ENCODE data around the gene KLHL2. TPM values are rescaled to one million over a fixed set of nuclear protein-coding genes. Genes with fewer than 3 reads are reported as not detected.

Gene KLHL2
- total and polyA plus RNA-seq, 2 donors (not counting 3 experiments of a cell fraction or from before 2014, with no cell fraction given) = 9.9 to 22.1 TPM

- Histone ChIP-seq H3K9me3 (replicated peaks; ENCODE audit: control insufficient read depth, insufficient read depth, low read length) (no peaks in the 10 kb centered on the region), H3K79me2 (ENCODE audit: control insufficient read depth, insufficient read depth, low read length) (no peaks in the 10 kb centered on the region), H3K9ac (replicated peaks; ENCODE audit: extremely low read depth, insufficient read depth, low read length) (no peak overlapping the region), H3K4me2 (ENCODE audit: insufficient read depth, low read length) (no peak overlapping the region), H2AFZ (ENCODE audit: low read depth, low read length) (no peak overlapping the region), H3K27me3 (ENCODE audit: control insufficient read depth in 2 of 2, insufficient read depth in 2 of 2, low read length in 2 of 2) (no peaks in the 10 kb centered on the region), H3K27ac (ENCODE audit: insufficient read depth, low read depth, low read length) (no peak overlapping the region), H3K4me3 (replicated peaks in 1 of 3; ENCODE audit: insufficient read depth in 1 of 3, low read depth in 1 of 3, low read length in 3 of 3) (no peak overlapping the region), H3K36me3 (ENCODE audit: control insufficient read depth in 2 of 2, extremely low read depth in 1 of 2, insufficient read depth in 2 of 2, low read length in 2 of 2) (no peaks in the 10 kb centered on the region), H3K4me1 (ENCODE audit: control insufficient read depth, extremely low read depth, insufficient read depth, low read length) (peaks cover 3% of the 10 kb centered on the region), H4K20me1 (replicated peaks; ENCODE audit: control insufficient read depth, extremely low read depth, insufficient read depth, low read length) (no peaks in the 10 kb centered on the region), H3K9me1 (replicated peaks; ENCODE audit: control insufficient read depth, extremely low read depth, insufficient read depth, low read length) (no peaks in the 10 kb centered on the region)
- no TSS peak for BruUV-seq (replicated peaks)
- intact Hi-C loops (cut with micrococcal nuclease) = no loop called here
- ChIA-PET CTCF (interaction anchor here (1.3 kb wide), 1 partner anchor 177 kb away, joined by 4 read pairs; no protein-coding TSS in a partner anchor), POLR2A (no interaction called here)
- dilution Hi-C loops (cut with MboI; ENCODE audit: extremely low pct_ligation_motif_present, low sequenced_read_pairs) = no loop called here
- FAIRE-seq (no peak), DNase-seq (ENCODE audit: low read depth, low spot score) (no peak)
- TF ChIP-seq JUN (IDR thresholded peaks at IDR 0.05; ENCODE audit: borderline replicate concordance, insufficient read depth, insufficient read length, low read depth) (no peak), POLR2A (IDR thresholded peaks at IDR 0.05; ENCODE audit: low read depth, low read length) (no peak)
Observed at GRCh38 chr4:165308166-165308565, 100.8 kb downstream of the KLHL2 start.

GRCh38 chr4:165308606-165309005 lies 101.2 kb downstream of the KLHL2 start:
- H3K9me1 ChIP-seq (replicated peaks; ENCODE audit: control insufficient read depth, extremely low read depth, insufficient read depth, low read length) = no peaks in the 10 kb centered on the region
- BruUV-seq (replicated peaks) = no TSS peak
- no peak for FAIRE-seq
- H3K4me2 ChIP-seq (ENCODE audit: insufficient read depth, low read length) = no peak overlapping the region
- H3K79me2 ChIP-seq (ENCODE audit: control insufficient read depth, insufficient read depth, low read length) = no peaks in the 10 kb centered on the region
- dilution Hi-C loops (cut with MboI; ENCODE audit: extremely low pct_ligation_motif_present, low sequenced_read_pairs) = no loop called here
- ChIA-PET CTCF (interaction anchor here (1.3 kb wide), 1 partner anchor 177 kb away, joined by 4 read pairs; no protein-coding TSS in a partner anchor), POLR2A (no interaction called here)
- TF ChIP-seq POLR2AphosphoS5 (IDR thresholded peaks at IDR 0.05; ENCODE audit: insufficient read depth, low read depth, low read length) (no peak), MYC (IDR thresholded peaks at IDR 0.05; ENCODE audit: low read depth, low read length) (no peak), JUN (IDR thresholded peaks at IDR 0.05; ENCODE audit: borderline replicate concordance, insufficient read depth, insufficient read length, low read depth) (no peak), EZH2 (IDR thresholded peaks at IDR 0.05; ENCODE audit: borderline replicate concordance, low read depth, low read length, severe bottlenecking) (no peak), MAX (IDR thresholded peaks at IDR 0.05; ENCODE audit: insufficient read depth, insufficient read length) (no peak), GATA2 (IDR thresholded peaks at IDR 0.05; ENCODE audit: insufficient read depth, insufficient read length, low read depth, low read length) (no peak), FOS (IDR thresholded peaks at IDR 0.05; ENCODE audit: borderline replicate concordance, insufficient read depth, low read length) (no peak), POLR2A (IDR thresholded peaks at IDR 0.05; ENCODE audit: low read depth, low read length) (no peak), CTCF (IDR thresholded peaks at IDR 0.05; ENCODE audit: extremely low read depth in 1 of 2, insufficient read depth in 1 of 2, low read depth in 1 of 2, low read length in 2 of 2) (no peak)
- H3K4me1 ChIP-seq (ENCODE audit: control insufficient read depth, extremely low read depth, insufficient read depth, low read length) = peaks cover 3% of the 10 kb centered on the region
- intact Hi-C loops (cut with micrococcal nuclease) = no loop called here
- no peaks in the 10 kb centered on the region for H3K9me3 ChIP-seq (replicated peaks; ENCODE audit: control insufficient read depth, insufficient read depth, low read length)
- no peaks in the 10 kb centered on the region for H4K20me1 ChIP-seq (replicated peaks; ENCODE audit: control insufficient read depth, extremely low read depth, insufficient read depth, low read length)
- H3K27ac ChIP-seq (ENCODE audit: insufficient read depth, low read depth, low read length) = no peak overlapping the region
- no peak overlapping the region for H3K4me3 ChIP-seq (replicated peaks in 1 of 3; ENCODE audit: insufficient read depth in 1 of 3, low read depth in 1 of 3, low read length in 3 of 3)
- H3K27me3 ChIP-seq (ENCODE audit: control insufficient read depth in 2 of 2, insufficient read depth in 2 of 2, low read length in 2 of 2) = no peaks in the 10 kb centered on the region
- H2AFZ ChIP-seq (ENCODE audit: low read depth, low read length) = no peak overlapping the region
- DNase-seq (ENCODE audit: low read depth, low spot score) = no peak
- H3K9ac ChIP-seq (replicated peaks; ENCODE audit: extremely low read depth, insufficient read depth, low read length) = no peak overlapping the region
- no peaks in the 10 kb centered on the region for H3K36me3 ChIP-seq (ENCODE audit: control insufficient read depth in 2 of 2, extremely low read depth in 1 of 2, insufficient read depth in 2 of 2, low read length in 2 of 2)

All from endothelial cell of umbilical vein (primary cell).